ENCODE results near the gene MAOA.

DNA sequence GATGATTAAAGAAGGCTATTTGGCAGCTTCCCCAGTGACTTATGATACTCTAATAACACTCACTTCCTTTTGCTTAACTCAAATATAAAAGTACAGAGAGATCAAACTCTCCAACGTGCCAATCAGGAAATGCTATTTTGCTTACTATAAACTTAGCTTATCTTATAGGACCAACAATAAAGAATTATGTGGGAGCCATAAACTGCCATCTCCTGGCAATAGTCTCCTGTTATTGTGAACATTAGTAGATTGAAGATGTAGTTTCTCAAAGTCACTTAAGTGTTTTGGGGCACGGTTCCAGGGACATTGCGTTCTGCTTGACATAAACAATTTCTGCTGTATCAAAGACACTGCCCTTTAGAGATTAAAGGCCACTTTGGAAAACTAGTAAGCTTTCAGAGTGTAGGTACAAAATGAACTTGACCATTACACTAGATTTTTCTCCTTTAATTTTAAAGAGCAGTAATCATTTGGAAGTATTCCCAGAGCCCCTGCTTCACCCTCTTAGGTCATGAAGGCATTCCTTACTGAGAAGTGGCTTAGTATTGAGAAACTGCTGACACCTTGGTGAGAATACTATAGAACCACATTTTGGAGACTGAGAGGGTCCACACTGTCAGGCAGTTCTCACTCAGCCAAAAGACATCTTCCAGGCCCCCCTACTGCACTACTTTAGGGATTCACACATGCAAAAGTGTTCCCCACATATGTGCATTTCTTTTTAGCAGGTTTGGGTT is 51.9 kb downstream of the MAOA start:
- TF ChIP-seq, protein P1, sequence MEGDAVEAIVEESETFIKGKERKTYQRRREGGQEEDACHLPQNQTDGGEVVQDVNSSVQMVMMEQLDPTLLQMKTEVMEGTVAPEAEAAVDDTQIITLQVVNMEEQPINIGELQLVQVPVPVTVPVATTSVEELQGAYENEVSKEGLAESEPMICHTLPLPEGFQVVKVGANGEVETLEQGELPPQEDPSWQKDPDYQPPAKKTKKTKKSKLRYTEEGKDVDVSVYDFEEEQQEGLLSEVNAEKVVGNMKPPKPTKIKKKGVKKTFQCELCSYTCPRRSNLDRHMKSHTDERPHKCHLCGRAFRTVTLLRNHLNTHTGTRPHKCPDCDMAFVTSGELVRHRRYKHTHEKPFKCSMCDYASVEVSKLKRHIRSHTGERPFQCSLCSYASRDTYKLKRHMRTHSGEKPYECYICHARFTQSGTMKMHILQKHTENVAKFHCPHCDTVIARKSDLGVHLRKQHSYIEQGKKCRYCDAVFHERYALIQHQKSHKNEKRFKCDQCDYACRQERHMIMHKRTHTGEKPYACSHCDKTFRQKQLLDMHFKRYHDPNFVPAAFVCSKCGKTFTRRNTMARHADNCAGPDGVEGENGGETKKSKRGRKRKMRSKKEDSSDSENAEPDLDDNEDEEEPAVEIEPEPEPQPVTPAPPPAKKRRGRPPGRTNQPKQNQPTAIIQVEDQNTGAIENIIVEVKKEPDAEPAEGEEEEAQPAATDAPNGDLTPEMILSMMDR (IDR thresholded peaks at IDR 0.05) = no peak
- TF ChIP-seq EZH2phosphoT487 (IDR thresholded peaks at IDR 0.05) = no peak
